ENCODE results near the gene GABBR2. TPM values are rescaled to one million over a fixed set of nuclear protein-coding genes. Genes with fewer than 3 reads are reported as not detected.

GABBR2 gene
- total RNA-seq, 1 experiment from 2014 or later, result not detected

GRCh38 chr9:98606730-98607129, 102.0 kb downstream of the GABBR2 start:
- Histone ChIP-seq H3K4me3 (ENCODE audit: low read depth, low read length, poor library complexity, severe bottlenecking) (no peak overlapping the region), H3K9me3 (ENCODE audit: low read depth, low read length, poor library complexity, severe bottlenecking) (no peaks in the 10 kb centered on the region), H3K27me3 (replicated peaks; ENCODE audit: insufficient read depth, low read depth, low read length, poor library complexity) (peaks cover 27% of the 10 kb centered on the region), H3K27ac (ENCODE audit: low read depth, low read length, poor library complexity, severe bottlenecking) (no peak overlapping the region), H3K4me1 (ENCODE audit: insufficient read depth, low read length, poor library complexity, severe bottlenecking) (no peaks in the 10 kb centered on the region), H3K36me3 (ENCODE audit: insufficient read depth, low read length, poor library complexity, severe bottlenecking) (no peaks in the 10 kb centered on the region)
- BruUV-seq (replicated peaks), result no TSS peak
- intact Hi-C loops (cut with micrococcal nuclease; ENCODE audit: unreplicated experiment), result no loop called here
- DNase-seq (ENCODE audit: low spot score), result no peak
- CTCF ChIA-PET, result no interaction called here
- no peak for TF ChIP-seq EZH2 (IDR thresholded peaks at IDR 0.05; ENCODE audit: borderline replicate concordance, low read depth, low read length, poor library complexity, severe bottlenecking)
- TF ChIP-seq, protein P1, sequence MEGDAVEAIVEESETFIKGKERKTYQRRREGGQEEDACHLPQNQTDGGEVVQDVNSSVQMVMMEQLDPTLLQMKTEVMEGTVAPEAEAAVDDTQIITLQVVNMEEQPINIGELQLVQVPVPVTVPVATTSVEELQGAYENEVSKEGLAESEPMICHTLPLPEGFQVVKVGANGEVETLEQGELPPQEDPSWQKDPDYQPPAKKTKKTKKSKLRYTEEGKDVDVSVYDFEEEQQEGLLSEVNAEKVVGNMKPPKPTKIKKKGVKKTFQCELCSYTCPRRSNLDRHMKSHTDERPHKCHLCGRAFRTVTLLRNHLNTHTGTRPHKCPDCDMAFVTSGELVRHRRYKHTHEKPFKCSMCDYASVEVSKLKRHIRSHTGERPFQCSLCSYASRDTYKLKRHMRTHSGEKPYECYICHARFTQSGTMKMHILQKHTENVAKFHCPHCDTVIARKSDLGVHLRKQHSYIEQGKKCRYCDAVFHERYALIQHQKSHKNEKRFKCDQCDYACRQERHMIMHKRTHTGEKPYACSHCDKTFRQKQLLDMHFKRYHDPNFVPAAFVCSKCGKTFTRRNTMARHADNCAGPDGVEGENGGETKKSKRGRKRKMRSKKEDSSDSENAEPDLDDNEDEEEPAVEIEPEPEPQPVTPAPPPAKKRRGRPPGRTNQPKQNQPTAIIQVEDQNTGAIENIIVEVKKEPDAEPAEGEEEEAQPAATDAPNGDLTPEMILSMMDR (conservative IDR thresholded peaks at IDR 0.05; ENCODE audit: low read depth, low read length), result no peak
- POLR2A ChIA-PET (ENCODE audit: low non-redundant PET), result no interaction called here

DNA sequence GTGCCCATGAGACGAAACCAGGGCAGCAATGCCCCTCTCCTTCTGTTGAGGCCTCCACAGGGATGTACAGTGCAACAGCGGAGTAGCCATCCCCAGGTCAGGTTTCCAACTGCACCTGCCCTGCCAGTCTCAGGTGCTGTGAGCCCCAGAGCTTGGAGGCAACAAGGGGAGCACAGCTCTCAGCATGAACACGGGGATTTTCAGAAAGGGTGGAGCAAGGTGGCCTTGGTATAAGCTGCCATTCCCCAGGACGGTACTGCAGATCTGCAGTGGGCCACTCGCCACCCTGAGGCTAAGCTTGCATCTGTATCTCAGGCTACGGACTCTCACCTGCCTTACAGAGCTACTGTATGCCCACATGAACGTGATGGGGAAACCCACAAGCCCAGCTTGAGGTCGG, 103.6 kb downstream of the GABBR2 start:
- Histone ChIP-seq H3K4me1 (ENCODE audit: insufficient read depth, low read length, poor library complexity, severe bottlenecking) (no peaks in the 10 kb centered on the region), H3K27ac (ENCODE audit: low read depth, low read length, poor library complexity, severe bottlenecking) (no peak overlapping the region), H3K4me3 (ENCODE audit: low read depth, low read length, poor library complexity, severe bottlenecking) (no peak overlapping the region), H3K27me3 (replicated peaks; ENCODE audit: insufficient read depth, low read depth, low read length, poor library complexity) (peaks cover 27% of the 10 kb centered on the region), H3K36me3 (ENCODE audit: insufficient read depth, low read length, poor library complexity, severe bottlenecking) (no peaks in the 10 kb centered on the region), H3K9me3 (ENCODE audit: low read depth, low read length, poor library complexity, severe bottlenecking) (no peaks in the 10 kb centered on the region)
- BruUV-seq (replicated peaks), result no TSS peak
- TF ChIP-seq, protein P1 (conservative IDR thresholded peaks at IDR 0.05; ENCODE audit: low read depth, low read length), result no peak
- no peak for TF ChIP-seq EZH2 (IDR thresholded peaks at IDR 0.05; ENCODE audit: borderline replicate concordance, low read depth, low read length, poor library complexity, severe bottlenecking)
- intact Hi-C loops (cut with micrococcal nuclease; ENCODE audit: unreplicated experiment), result no loop called here
- no peak for DNase-seq (ENCODE audit: low spot score)
- POLR2A ChIA-PET (ENCODE audit: low non-redundant PET), result no interaction called here
- CTCF ChIA-PET, result no interaction called here

DNA sequence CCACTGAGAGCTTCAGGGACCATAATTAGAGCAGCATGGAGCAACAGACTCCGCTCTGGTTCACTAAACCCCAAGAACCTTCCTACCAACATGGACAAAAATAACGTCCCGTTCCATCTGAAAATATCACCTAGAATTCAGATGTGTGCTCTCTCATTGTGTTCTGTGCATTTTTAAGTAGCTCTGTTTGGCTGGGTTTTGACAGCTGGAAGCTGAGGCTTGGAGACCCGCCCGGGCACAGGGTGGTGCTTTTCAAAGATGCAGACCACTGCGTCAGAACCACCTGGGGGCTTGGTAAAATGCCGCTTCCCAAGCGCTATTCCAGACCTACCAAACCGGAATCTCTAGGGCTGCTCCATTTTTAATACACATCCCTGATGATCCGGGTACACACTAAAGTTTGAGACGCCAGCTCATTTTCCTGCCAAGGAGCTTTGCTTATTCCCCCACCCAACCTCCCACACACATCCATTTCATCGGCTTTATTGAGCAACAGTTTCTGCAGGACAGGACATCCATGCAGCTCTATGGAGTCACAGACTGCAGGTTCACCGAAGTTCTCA, 104.8 kb downstream of the GABBR2 start:
- CTCF ChIA-PET, result no interaction called here
- Histone ChIP-seq H3K9me3 (ENCODE audit: low read depth, low read length, poor library complexity, severe bottlenecking) (no peaks in the 10 kb centered on the region), H3K4me1 (ENCODE audit: insufficient read depth, low read length, poor library complexity, severe bottlenecking) (no peaks in the 10 kb centered on the region), H3K4me3 (ENCODE audit: low read depth, low read length, poor library complexity, severe bottlenecking) (no peak overlapping the region), H3K36me3 (ENCODE audit: insufficient read depth, low read length, poor library complexity, severe bottlenecking) (no peaks in the 10 kb centered on the region), H3K27ac (ENCODE audit: low read depth, low read length, poor library complexity, severe bottlenecking) (no peak overlapping the region), H3K27me3 (replicated peaks; ENCODE audit: insufficient read depth, low read depth, low read length, poor library complexity) (peaks cover 24% of the 10 kb centered on the region)
- TF ChIP-seq EZH2 (IDR thresholded peaks at IDR 0.05; ENCODE audit: borderline replicate concordance, low read depth, low read length, poor library complexity, severe bottlenecking), result no peak
- TF ChIP-seq, protein P1 (conservative IDR thresholded peaks at IDR 0.05; ENCODE audit: low read depth, low read length), result no peak
- intact Hi-C loops (cut with micrococcal nuclease; ENCODE audit: unreplicated experiment), result no loop called here
- no TSS peak for BruUV-seq (replicated peaks)
- POLR2A ChIA-PET (ENCODE audit: low non-redundant PET), result no interaction called here
- DNase-seq (ENCODE audit: low spot score), result no peak

Measured in A673 (cell line).